Lung (tissue), 12 donors: ENCODE data around the gene PNLIPRP3. TPM values are rescaled to one million over a fixed set of nuclear protein-coding genes. Genes with fewer than 3 reads are reported as not detected.

ENCODE experiments used
- ATAC-seq: fragments of 200-7000 bp; cut with Tn5 transposase; one replicate; pipeline ENCODE4 v1.9.1; 2020; ENCODE audit warnings: moderate number of reproducible peaks; ENCODE audit not compliant: insufficient read depth, low FRiP score
- DNase-seq, 3 donors: peaks; one replicate each; pipeline ENCODE4 v3.0.0-alpha.2; 2013 to 2017
- H3K27ac ChIP-seq, 2 donors: one replicate each; pipeline ENCODE4 v1.5.1; 2013; ENCODE audit warnings: mild to moderate bottlenecking in 2 of 2, moderate library complexity in 2 of 2, control low read depth in 1 of 2, inconsistent platforms in 1 of 2, low read depth in 1 of 2, low read length in 1 of 2
- H3K27me3 ChIP-seq, 3 donors: one replicate each; pipeline ENCODE4 v1.5.1; 2013; ENCODE audit warnings: low read length in 2 of 3; ENCODE audit not compliant: control insufficient read depth in 3 of 3, insufficient read depth in 3 of 3
- H3K36me3 ChIP-seq, 4 donors: one replicate each; pipeline ENCODE4 v1.5.1; 2013; ENCODE audit warnings: low read length in 4 of 4, mild to moderate bottlenecking in 1 of 4, moderate library complexity in 1 of 4; ENCODE audit not compliant: control insufficient read depth in 4 of 4, insufficient read depth in 4 of 4
- H3K4me1 ChIP-seq, 5 donors: one replicate each; pipeline ENCODE4 v1.5.1; 2013; ENCODE audit warnings: low read length in 5 of 5, mild to moderate bottlenecking in 2 of 5, moderate library complexity in 1 of 5; ENCODE audit not compliant: control insufficient read depth in 5 of 5, insufficient read depth in 5 of 5
- H3K4me3 ChIP-seq: one replicate; pipeline ENCODE4 v1.5.1; 2013; ENCODE audit warnings: mild to moderate bottlenecking, control low read depth, moderate library complexity
- H3K9ac ChIP-seq, 2 donors: one replicate each; pipeline ENCODE4 v1.5.1; 2013; ENCODE audit warnings: low read length in 2 of 2, control low read depth in 1 of 2; ENCODE audit not compliant: insufficient read depth in 1 of 2
- H3K9me3 ChIP-seq, 4 donors: one replicate each; pipeline ENCODE4 v1.5.1; 2013; ENCODE audit warnings: low read length in 3 of 4, mild to moderate bottlenecking in 1 of 4, moderate library complexity in 1 of 4; ENCODE audit not compliant: control insufficient read depth in 4 of 4, insufficient read depth in 3 of 4
- CTCF ChIP-seq: IDR thresholded peaks from 2 replicates; pipeline ENCODE4 v1.5.1; 2012; ENCODE audit warnings: mild to moderate bottlenecking; ENCODE audit errors: control extremely low read depth, extremely low read depth
- WGBS, 2 donors: extraction: QIAGEN DNeasy Blood & Tissue Kit; methylation state at CpG; one replicate each; pipeline ENCODE4 v1.1.7; 2013; 5-methylcytosine and 5-hydroxymethylcytosine counted together
- polyA plus RNA-seq, 2 donors: library from polyadenylated mRNA; stranded (reverse); fragments of 200-250 nt; gene quantifications; one replicate each; pipeline ENCODE4 v1.2.1, GENCODE V29; 2013
- total RNA-seq, 2 donors: library from RNA; depleted of rRNA in 1 of 2; stranded (reverse); fragments of >200 nt in 1 of 2; gene quantifications; one replicate each; pipeline ENCODE4 v1.2.1, GENCODE V29; 2014 to 2021
- donor health status: control.
- donor health status: control.
- donor health status: Bipolar disorder and iron deficiency.
- donor health status: healthy.
- donor health status: DM: yes; HTN: yes; CAD: no.

PNLIPRP3 gene
- total and polyA plus RNA-seq, 4 donors: not detected

GRCh38 chr10:116486770-116487448 lies 59.3 kb downstream of the PNLIPRP3 start:
- no peak for ATAC-seq

DNA sequence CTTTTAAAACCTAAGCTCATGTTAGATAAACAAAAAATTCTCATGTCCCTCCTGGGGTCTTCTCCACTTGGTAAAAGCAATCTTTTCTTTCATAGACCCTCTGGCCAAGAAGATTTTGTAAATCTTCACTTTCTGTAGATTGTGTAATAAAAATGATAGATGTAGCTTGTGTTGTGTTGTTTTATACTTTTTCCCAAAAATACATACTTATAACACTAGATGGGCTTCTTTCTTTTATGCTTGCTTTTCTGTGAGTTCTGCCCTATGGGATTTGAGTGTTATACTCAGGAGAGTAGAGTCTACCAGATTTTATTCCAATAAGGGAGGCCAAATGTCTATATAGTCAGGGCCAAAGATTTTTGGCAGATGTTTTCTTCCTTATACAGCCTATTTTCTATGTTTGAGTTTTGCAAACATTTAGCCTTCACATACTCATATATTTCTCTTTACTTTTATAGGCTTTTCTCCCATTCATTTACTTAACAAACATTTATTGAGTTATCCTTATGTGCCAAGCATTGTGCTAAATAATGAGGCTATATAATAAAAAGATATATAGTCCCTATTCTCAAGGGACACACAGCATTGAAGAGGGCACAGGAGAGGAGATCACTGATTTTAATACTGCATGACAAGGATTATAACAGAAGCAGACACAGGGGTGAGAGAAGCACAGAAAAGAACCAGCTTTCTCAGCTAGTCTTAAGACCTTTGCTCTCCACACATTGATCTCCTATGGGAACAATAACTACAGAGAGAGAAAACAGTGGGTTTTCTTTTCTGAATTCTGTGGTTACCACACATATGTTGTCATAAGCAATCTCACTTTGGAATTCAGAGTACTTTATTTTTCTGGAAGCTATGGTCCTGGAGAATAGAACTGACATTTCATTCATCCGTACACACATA lies 60.1 kb downstream of the PNLIPRP3 start:
- Histone ChIP-seq H3K4me3 (no peak overlapping the region), H3K9me3 (no peaks in the 10 kb centered on the region), H3K27ac (no peak overlapping the region), H3K36me3 (no peaks in the 10 kb centered on the region), H3K27me3 (no peaks in the 10 kb centered on the region), H3K4me1 (no peaks in the 10 kb centered on the region), H3K9ac (no peak overlapping the region)
- no peak for TF ChIP-seq CTCF
- DNase-seq: peak in 2 of 3 donors; percentile 2 to 52
- ATAC-seq: no peak
- 91 to 100% methylated on average over 1 of the region's 1 CpG for WGBS, 2 donors

More at GRCh38 chr10:116486770-116487448, 59.3 kb downstream of the PNLIPRP3 start:
- no peak for TF ChIP-seq CTCF
- WGBS, 2 donors: 75 to 84% methylated on average over 7 of the region's 7 CpGs
- H3K9me3 ChIP-seq: no peaks in the 10 kb centered on the region
- no peak overlapping the region for H3K27ac ChIP-seq
- H3K4me1 ChIP-seq: no peaks in the 10 kb centered on the region
- no peaks in the 10 kb centered on the region for H3K27me3 ChIP-seq
- no peak overlapping the region for H3K9ac ChIP-seq
- no peaks in the 10 kb centered on the region for H3K36me3 ChIP-seq
- H3K4me3 ChIP-seq: no peak overlapping the region
- DNase-seq: no peak

DNA sequence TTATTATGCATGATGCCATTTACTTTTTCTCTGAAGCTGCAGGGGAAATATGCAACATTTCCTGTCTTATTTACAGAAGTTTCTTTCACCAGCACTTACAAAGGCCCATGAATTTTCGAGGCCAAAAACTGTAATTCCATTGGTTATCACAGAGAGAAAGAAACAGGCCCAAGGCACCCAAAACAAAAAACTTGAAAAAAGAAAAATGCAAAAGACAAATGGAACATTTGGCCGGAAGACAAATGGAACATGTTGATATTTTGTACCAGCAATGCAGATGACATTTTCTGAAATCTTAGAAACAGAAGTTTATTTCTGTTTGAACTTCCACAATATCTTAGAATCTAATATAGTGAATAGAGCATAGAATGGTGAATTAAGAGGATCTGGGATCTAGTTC lies 61.8 kb downstream of the PNLIPRP3 start:
- H3K9ac ChIP-seq: no peak overlapping the region
- no peak for TF ChIP-seq CTCF
- no peaks in the 10 kb centered on the region for H3K4me1 ChIP-seq
- DNase-seq (no peak), ATAC-seq (no peak)
- no peak overlapping the region for H3K27ac ChIP-seq
- no peak overlapping the region for H3K4me3 ChIP-seq
- H3K36me3 ChIP-seq: no peaks in the 10 kb centered on the region
- H3K9me3 ChIP-seq: no peaks in the 10 kb centered on the region
- H3K27me3 ChIP-seq: no peaks in the 10 kb centered on the region
- WGBS, 2 donors: 71 to 72% methylated on average over 2 of the region's 2 CpGs
